GF-D8 (cell line): ENCODE data around the gene DCC.

Experiments used
- DNase-seq: peaks from one replicate; lab custom pipeline; 2025; lab: John Stamatoyannopoulos, UW

DCC gene

DNA sequence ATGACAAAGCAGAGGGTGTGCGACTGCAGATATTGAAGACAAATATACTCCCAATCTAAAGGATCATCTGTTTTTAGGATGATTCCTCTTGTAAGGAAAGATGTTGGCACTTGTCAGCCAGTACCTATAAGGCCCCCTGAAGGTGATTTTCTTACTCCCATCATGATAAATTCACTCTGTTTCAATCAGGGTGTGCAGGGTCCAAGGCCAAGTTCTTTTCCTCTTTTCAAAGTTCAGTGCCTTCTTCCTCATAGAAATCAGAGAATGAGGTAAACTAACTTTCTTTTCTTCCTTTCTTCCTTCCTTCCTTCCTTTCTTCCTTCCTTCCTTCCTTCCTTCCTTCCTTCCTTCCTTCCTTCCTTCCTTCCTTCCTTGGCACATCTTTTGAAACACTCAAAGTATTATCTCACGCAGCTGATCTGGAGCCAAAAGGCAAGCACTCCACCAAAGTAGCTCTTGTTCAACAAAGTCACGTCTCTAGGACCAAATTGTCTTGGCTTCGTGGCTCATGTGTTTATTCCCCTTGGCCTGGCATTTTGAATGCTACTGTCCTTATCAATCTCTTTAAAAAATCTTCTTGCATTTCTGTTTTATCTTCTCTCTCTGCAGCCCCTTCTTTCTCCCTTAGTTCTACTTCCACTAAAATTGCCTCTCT lies 87.7 kb downstream of the DCC start:
- DNase-seq: no peak

DNA sequence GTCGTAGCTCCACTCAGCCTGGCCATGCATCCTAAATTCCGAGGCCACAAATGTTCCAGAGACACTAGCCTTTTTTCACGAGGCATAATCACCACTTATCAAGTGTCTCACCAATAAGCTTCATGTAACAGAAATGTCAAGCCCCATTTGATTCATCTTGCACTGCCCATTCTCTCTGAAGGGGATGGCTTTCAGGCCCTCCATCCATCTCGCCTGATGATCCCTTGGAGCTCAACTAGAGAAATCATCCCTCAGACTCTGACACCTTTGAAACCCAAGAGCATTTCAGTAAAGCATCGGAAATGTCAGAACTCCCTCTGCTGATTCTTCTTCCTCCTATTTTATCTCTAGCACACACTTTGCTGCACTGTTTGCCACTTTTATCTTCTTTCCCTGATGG lies 91.7 kb downstream of the DCC start:
- no peak for DNase-seq

DNA sequence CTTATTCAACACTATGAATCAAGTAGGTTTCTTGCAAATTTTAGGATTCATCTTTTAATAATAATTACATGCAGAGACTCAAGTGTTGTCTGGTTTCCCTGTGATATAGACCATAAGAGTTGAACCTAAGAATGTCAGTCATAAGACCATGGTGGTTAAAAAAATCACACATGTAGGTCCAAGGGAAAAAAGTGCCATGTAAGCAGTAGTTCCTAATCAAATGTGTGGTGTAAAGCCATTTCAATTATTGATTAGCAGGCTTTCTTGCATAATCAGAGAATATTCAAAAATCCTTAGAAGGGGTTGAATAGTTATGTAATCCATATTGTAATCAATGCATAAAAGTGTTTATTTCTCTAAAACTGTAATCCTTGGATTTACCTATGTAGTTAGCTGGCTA lies 93.8 kb downstream of the DCC start:
- no peak for DNase-seq

DNA sequence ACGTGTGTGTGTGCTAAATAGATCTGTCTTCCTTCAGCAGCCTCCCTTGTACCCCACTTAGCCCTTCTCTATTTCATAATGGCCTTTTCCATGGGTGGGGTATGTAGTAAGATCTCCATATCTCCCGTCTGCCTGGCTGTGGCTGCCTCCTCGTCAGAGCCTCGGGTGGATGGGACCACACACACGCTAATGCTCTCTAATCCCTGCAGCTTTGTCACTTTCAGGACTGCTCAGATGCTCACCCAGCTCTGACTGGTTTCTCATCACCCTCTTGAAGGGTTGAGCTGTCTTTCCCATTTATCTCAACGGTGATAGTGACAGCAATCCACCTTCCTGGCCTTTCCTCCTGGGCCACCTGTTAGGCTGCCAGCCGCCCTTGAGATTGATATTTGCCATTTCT lies 95.3 kb downstream of the DCC start:
- no peak for DNase-seq

GRCh38 chr18:52437161-52437560 lies 97.2 kb downstream of the DCC start:
- DNase-seq: no peak

DNA sequence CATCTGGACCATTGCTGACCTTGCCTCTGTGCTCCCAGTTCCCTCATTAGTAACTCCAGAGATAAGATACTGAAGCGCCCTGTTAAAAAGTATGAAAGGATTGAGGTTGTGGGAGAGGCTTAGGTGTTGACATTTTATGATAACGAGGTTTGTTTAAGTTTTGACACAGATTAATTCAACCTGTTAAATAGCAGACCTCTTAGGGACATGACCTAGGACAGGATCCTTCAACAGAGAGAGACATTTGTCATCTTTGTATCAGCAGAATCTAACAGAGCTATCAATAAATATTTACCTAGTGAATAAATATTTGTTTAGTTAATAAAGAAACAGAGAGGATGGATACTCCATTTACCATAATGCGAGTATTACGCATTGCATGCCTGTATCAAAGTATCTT lies 99.5 kb downstream of the DCC start:
- no peak for DNase-seq

GRCh38 chr18:52441794-52442193 lies 101.8 kb downstream of the DCC start:
- no peak for DNase-seq

DNA sequence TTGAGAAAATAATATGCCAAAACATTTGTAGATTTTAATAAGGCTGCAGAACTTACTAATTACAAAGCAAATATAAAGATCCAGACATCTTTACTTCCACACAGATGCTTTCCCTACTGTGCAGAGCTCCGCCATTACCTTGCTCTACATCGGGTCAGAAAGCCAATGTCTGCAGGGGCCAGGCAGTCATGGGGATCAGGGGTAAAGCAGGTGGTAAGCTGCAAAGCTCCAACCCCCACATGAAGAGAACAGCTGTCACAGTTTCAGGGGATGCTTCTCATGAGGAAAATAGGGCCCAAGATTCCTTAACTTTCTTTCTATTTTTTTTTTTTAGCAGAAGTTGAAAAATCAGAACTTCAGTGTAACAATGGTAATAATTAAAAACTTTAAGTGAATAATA lies 102.7 kb downstream of the DCC start:
- DNase-seq: no peak

DNA sequence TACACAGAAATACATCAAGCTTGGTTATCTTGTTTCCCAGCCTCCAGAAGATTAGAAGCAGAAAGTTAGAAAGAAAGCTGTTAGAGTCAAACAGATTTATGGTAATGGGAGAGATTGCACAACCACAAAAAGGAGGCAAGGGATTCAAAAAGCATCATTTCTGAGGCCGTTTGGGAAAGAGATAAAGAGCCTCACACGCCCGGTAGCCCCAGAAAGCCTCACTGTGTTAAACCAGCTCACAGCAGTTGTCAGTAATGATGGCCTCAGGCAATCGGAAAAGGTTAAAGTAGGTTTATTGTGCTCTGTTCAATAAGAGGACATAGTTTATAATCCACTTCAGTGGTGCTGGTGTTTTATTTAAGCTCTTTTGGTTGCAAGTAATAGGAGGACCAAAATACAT lies 111.3 kb downstream of the DCC start:
- DNase-seq: no peak

DNA sequence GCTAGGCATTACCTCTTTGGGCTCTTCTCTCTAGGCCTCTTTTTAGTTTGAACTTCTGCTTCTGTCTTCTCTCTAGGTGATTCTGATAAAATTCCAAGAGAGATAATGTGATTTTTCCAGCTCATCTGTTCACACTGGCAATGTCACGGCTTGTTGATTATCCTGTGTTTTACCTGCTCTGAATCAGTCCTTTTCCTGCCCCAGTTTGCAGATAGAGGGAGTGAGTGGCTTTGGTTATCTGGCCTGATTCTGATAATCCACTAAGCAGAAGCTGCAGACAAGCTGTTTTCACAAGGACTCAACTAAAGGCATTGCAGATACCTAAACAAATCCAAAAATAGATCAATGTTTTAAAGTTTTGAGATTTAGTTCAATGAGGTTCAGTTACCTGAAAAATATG lies 111.9 kb downstream of the DCC start:
- DNase-seq: no peak

GRCh38 chr18:52452427-52452826 lies 112.4 kb downstream of the DCC start:
- no peak for DNase-seq

DNA sequence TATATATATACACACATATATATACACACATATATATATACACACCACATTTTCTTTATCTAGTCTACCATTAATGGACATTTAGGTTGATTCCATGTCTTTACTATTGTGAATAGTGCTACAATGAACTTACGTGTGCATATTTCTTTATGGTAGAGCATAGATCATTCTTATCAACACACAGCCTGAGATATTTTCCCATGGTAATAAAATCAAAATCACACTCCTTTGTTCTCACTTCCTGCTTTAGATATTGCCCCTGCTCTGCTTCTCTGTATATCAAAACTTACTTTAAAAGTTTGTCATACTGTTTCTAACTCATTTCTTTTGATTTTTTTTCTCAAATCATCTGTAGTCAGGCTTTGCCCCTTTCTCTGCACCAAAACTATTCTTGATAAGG lies 119.9 kb downstream of the DCC start:
- no peak for DNase-seq

DNA sequence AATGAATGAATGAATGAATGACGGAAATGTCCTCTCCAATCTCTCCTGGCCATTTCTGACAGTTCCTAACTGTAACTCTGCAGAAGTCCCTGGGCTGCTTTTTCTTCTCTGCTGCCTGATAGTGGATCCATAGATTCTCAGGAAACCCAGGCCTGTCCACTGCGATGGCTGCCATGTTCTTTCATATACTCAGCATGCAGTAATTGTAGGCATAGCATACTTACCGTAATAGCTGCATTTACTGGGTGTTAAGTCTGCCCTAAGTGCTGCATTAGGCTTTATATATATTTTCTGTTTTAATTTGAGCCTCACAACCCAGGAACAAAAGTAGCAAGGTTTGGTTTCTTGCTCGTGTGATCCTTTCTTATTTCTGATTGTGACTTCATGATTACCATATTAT lies 122.9 kb downstream of the DCC start:
- DNase-seq: no peak

DNA sequence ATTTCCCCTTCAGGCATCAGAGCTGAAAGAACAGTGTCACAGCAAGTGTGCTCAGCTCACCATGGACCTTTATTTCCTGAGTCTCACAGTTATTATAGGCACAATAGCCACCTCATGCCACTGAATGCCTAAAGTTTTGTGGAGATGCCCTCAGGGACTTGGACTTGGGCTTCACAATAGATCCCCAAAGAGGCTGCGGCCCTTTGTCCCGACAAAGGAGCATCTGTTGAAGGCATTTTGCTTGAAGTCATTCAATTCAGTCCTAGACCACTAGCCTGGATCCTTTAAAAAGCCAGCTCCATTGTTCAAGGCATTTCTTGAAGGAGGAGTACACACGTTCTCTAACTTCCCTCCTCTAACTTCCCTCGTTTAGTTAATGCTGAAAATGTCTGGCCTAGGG lies 125.4 kb downstream of the DCC start:
- DNase-seq: no peak

- no peak for DNase-seq
These were observed 128.5 kb downstream of the DCC start for GRCh38 chr18:52468496-52468895.

DNA sequence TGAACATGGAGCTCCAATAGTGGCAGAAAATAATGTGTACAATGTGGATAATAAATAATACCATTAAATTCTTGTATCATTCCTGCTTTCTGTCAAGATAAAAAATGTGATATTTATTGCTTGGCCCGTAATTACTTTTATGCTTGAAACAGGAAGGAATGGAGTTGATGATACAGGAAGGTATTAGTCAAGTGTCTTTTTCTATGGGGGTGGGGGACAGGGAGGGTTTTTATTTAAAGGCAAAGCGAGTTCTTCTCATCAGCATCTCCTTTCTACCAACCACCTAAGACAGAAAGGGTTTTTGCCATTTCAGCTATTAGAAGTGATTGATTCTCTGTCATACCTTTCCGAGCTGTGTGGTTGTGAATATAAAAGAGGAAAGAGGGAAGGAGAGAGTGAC lies 135.3 kb downstream of the DCC start:
- no peak for DNase-seq

DNA sequence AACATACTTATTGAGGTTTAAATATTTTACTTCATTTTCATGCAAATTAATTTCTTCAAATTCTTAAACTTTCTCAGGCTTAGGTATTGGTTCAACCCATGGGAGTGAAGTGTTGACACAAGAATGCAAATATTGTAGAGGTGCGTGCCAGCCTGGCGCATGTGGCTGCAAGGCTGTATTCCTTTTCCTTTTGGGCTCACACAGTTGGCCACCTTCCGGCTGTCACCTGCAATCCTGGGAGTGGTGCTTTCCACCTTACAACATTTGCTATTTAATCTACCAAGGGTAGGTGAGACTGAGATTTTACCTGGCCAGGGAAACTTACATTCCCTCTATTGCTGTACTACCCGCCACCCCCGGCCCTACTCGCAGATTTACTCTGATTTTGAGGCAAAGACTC lies 141.1 kb downstream of the DCC start:
- no peak for DNase-seq

DNA sequence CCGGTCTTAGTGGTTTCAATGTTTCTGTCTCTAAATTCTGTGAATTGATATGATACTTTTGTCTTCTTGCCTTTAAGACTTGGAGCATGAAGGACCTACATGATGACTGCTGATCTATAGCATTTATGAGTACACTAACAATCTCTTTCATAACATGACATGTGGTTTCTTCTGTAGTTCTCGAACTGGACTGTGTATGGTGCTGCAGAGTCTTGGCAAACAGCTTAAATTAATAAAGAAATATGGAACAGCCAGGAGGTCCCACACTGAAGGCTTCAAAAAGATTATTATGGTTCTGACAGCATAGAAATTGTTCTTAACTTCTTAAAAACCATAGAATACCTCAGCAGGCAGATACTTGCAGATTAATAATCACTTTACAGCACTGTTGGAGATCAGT lies 145.0 kb downstream of the DCC start:
- DNase-seq: no peak

DNA sequence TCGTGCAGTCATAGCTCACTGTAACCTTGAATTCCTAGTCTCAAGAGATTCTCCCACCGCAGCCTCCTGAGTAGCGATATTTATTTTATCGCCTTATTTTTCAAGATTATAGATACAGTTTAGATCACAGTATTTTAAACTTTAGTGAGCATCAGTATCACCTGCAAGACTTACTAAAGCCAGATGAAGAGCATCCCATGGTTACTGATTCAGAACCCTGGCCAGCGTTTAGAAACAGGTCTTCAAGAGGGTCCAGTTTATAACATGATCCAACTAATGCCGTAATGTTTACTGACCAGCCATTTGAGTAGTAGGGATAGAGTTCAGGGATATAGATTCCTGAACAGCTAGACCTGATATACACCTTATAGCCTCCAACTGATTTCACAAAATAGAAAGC lies 146.1 kb downstream of the DCC start:
- DNase-seq: no peak

GRCh38 chr18:52489396-52490306 lies 149.7 kb downstream of the DCC start:
- no peak for DNase-seq

GRCh38 chr18:52496426-52496825 lies 156.4 kb downstream of the DCC start:
- DNase-seq: no peak

GRCh38 chr18:52499016-52499415 lies 159.0 kb downstream of the DCC start:
- DNase-seq: no peak

DNA sequence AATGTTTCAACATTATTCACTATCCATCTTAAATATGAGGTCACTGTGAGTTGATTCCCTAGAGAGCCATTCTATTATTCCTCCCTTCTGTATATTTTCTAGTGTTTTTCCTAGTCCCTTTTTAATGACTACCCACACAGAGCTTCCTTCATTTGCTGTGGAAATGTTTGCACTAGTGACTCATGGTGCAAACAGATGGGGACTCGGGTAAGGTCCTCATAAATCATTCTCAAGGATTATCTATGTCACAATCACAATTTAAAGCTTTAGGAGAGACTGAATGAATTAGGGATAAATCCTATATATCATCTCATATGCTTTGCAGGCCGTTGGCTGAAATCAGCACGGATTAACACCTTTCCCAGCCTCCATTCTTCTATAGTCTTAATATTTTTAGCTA lies 159.6 kb downstream of the DCC start:
- no peak for DNase-seq

- no peak for DNase-seq
These were observed 164.6 kb downstream of the DCC start for GRCh38 chr18:52504589-52504988.
